H1 (cell line): ENCODE data around the gene CRAT.

ENCODE experiments used
- CHD1 ChIP-seq: IDR thresholded peaks from 2 replicates; pipeline ENCODE4 v1.6.1; 2012; ENCODE audit warnings: low read depth, low read length, improper control_type of control experiment
- CHD2 ChIP-seq: IDR thresholded peaks from 2 replicates; pipeline ENCODE4 v1.6.1; 2012; ENCODE audit warnings: low read length, improper control_type of control experiment
- EZH2 ChIP-seq: fragments of 200-600 bp; sonication (generic); IDR thresholded peaks from 2 replicates; pipeline ENCODE4 v1.7.1; 2012; ENCODE audit warnings: low read depth, mild to moderate bottlenecking, moderate library complexity, low read length, inconsistent platforms; ENCODE audit not compliant: severe bottlenecking
- JUND ChIP-seq: IDR thresholded peaks from 2 replicates; pipeline ENCODE4 v1.6.1; 2011; ENCODE audit warnings: mild to moderate bottlenecking, improper control_type of control experiment, low read length
- POLR2A ChIP-seq, 2 experiments: IDR thresholded peaks; 1 replicate in 1 of 2; 2 replicates in 1 of 2; pipeline ENCODE4 v1.6.1; 2011; ENCODE audit warnings: low read depth in 2 of 2, low read length in 2 of 2, mild to moderate bottlenecking in 2 of 2; ENCODE audit errors: control extremely low read depth in 1 of 2
- RAD21 ChIP-seq, 2 experiments: IDR thresholded peaks in 1 of 2; conservative IDR thresholded peaks in 1 of 2; 2 replicates each; pipeline ENCODE4 v1.6.1; 2011; ENCODE audit warnings: low read depth in 2 of 2, low read length in 2 of 2, improper control_type of control experiment in 1 of 2, inconsistent platforms in 1 of 2, mild to moderate bottlenecking in 1 of 2, moderate library complexity in 1 of 2
- USF2 ChIP-seq: IDR thresholded peaks from 2 replicates; pipeline ENCODE4 v1.6.1; 2011; ENCODE audit warnings: low read length, improper control_type of control experiment
- YY1 ChIP-seq: IDR thresholded peaks from 2 replicates; pipeline ENCODE4 v1.6.1; 2011; ENCODE audit warnings: low read depth, mild to moderate bottlenecking, low read length
- TF ChIP-seq, protein P1 (sequence below), 3 experiments: IDR thresholded peaks; 1 replicate in 2 of 3; 2 replicates in 1 of 3; pipeline versions ENCODE4 v1.5.1 to v1.6.1; 2011; ENCODE audit warnings: low read length in 3 of 3, mild to moderate bottlenecking in 3 of 3, inconsistent platforms in 2 of 3, low read depth in 1 of 3, moderate library complexity in 1 of 3; ENCODE audit not compliant: insufficient read depth in 1 of 3; ENCODE audit errors: control extremely low read depth in 1 of 3

GRCh38 chr9:129136446-129137035, 25.9 kb upstream of the CRAT start:
- TF ChIP-seq CHD1 (no peak), POLR2A (IDR thresholded peaks at IDR 0.05; ENCODE audit: control extremely low read depth in 1 of 2, low read depth in 2 of 2, low read length in 2 of 2) (no peak), CHD2 (no peak), JUND (no peak), RAD21 (IDR thresholded peaks at IDR 0.05 in 1 of 2, conservative IDR thresholded peaks at IDR 0.05 in 1 of 2; ENCODE audit: low read depth in 2 of 2, low read length in 2 of 2) (no peak), USF2 (no peak), EZH2 (no peak), YY1 (no peak)
- TF ChIP-seq, protein P1, sequence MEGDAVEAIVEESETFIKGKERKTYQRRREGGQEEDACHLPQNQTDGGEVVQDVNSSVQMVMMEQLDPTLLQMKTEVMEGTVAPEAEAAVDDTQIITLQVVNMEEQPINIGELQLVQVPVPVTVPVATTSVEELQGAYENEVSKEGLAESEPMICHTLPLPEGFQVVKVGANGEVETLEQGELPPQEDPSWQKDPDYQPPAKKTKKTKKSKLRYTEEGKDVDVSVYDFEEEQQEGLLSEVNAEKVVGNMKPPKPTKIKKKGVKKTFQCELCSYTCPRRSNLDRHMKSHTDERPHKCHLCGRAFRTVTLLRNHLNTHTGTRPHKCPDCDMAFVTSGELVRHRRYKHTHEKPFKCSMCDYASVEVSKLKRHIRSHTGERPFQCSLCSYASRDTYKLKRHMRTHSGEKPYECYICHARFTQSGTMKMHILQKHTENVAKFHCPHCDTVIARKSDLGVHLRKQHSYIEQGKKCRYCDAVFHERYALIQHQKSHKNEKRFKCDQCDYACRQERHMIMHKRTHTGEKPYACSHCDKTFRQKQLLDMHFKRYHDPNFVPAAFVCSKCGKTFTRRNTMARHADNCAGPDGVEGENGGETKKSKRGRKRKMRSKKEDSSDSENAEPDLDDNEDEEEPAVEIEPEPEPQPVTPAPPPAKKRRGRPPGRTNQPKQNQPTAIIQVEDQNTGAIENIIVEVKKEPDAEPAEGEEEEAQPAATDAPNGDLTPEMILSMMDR (IDR thresholded peaks at IDR 0.05; ENCODE audit: control extremely low read depth in 1 of 3, insufficient read depth in 1 of 3, low read depth in 1 of 3, low read length in 3 of 3) = no peak
